NCI-H460 (cell line): ENCODE data around the gene S100A5. TPM values are rescaled to one million over a fixed set of nuclear protein-coding genes. Genes with fewer than 3 reads are reported as not detected.
"Not testable (repeated sequence)": the region's sequence is repeated elsewhere in the genome, so short reads cannot be mapped to it uniquely, and the experiment has no call there.

Experiments
- DNase-seq: peaks from one replicate; pipeline ENCODE4 v3.0.0-alpha.2; 2016; ENCODE audit warnings: low read depth; ENCODE audit errors: extremely low read depth
- polyA plus RNA-seq: library from polyadenylated mRNA; depleted of rRNA; stranded (reverse); fragments of >200 nt; gene quantifications from 2 replicates; pipeline ENCODE4 v1.2.3, GENCODE V29; 2014; cell fraction: nucleus; rRNA removed
- total RNA-seq: library from RNA; depleted of rRNA; stranded (reverse); fragments of >200 nt; shearing (Covaris generic); gene quantifications from 2 replicates; pipeline ENCODE4 v1.2.3, GENCODE V29; 2014; rRNA removed

Gene S100A5, protein sequence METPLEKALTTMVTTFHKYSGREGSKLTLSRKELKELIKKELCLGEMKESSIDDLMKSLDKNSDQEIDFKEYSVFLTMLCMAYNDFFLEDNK
- total RNA-seq = 0.30 TPM in 1 of 2 replicates, not detected in the other
- polyA plus RNA-seq = not detected in 2 replicates

DNA sequence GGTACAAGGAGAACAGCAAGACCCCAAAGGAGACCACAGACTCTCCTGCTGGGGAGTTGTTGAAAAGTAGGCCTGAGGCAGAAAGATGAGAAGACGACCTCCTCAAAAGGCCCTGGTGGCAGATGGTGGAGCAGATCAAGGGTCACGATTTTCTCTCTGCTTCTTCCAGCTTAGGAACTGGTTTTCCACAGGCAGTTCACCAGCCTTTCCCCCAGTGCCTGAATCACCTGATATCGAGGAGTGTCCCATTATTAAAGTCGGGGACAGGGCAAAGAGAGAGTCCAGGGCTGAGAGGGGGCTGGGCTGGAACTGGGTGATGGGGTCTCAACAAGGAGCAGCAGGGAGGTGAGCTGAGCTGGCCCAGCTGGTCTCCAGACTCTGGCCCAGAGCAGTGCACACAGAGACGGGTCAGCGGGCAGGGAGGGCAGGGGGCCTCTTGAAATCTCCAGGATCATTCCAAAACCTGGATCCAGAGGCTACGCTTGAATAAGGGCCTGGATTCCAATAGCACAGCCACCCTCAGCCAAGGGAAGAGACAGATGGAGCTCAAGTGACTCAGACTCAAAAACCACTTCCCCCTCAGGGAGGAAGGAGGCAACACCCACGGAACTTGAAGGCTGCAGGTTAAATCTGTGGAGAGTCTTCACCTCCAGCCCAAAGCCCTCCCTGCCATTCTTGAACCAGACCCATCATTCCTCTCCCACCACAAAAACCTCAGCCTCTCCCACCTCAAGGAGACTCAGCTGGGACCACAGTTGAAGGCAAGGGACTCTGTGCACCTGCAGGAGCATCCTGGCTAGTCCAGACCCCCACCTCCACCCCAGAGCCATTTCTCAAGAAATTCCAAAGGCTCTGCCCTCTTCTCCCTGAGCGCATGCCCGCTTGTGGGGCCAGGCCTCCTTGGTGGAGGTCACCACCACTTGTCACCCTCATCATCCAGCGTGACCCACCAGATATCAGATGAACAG is at the start of gene S100A5:
S100A5 (minus strand) TSS at position 541 of the 968 bp plus-strand sequence. CDS start 743 bp downstream, outside the sequence.
- DNase-seq = no peak

DNA sequence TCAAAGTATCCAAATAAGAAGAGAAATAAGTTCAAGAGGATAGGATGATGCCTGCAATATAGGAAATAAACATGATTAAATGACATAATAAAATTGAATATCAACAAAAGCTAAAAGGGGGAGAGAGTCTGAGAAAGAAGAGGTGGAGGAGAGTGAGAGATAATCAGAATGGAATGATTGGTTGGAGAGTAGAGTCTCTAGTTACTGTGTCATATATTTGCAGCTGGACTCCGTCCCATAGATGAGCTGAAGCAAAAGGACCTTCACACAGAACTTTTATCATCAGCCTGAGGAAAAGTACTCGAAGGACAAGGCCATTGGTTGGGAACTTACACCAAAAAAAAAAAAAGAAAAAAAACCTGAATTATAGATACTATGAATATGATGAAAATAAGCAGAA is 47.7 kb upstream of the S100A5 start:
- DNase-seq = no peak

DNA sequence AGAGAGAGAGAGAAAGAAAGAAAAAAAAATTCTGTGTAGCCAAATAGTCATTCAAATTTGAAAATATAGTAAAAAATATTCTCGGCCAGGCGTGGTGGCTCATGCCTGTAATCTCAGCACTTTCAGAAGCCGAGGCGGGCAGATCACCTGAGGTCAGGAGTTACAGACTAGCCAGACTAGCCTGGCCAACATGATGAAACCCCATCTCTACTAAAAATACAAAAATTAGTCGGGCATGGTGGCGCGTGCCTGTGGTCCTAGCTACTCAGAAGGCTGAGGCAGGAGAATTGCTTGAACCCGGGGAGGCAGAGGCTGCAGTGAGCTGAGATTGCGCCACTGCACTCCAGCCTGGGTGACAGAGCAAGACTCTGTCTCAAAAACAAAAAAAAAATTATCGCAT is 47.3 kb upstream of the S100A5 start:
- not testable (repeated sequence) for DNase-seq

DNA sequence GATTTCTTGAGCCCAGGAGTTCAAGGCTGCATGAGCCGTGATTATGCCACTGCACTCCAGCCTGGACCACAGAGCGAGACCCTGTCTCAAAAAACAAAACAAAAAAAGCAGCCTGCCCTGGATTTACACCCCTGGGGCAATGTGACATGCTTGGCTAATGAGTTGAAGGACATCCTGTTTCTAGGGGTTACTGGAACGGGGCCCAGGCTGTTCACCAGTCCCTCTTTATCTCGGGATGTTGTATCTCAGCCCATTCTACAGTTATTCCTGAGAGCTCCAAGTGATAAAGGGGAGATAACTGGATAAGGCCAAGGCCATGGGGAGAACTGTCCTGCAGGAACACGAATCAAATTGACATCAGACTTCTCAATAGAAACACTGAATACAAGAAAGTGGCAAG is 46.6 kb upstream of the S100A5 start:
- DNase-seq = no peak

DNA sequence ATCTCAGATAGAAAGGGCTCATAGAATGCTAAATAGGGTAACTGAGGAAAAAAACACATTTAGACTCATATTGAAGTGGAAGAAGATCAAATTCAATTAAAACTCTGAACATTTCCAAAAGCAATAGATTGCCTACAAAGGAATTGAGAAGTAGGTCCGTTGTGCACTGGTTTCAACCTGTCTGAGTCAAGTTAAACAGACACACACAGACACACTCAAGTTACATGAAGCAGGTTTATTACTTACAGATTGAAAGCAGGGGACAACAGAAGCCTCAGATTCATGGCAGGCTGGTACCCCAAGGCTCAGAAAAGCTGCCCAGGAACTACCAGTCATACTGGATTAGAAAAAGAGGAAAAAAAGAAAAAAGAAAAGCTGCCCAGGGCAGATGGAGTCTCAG is 45.6 kb upstream of the S100A5 start:
- no peak for DNase-seq

DNA sequence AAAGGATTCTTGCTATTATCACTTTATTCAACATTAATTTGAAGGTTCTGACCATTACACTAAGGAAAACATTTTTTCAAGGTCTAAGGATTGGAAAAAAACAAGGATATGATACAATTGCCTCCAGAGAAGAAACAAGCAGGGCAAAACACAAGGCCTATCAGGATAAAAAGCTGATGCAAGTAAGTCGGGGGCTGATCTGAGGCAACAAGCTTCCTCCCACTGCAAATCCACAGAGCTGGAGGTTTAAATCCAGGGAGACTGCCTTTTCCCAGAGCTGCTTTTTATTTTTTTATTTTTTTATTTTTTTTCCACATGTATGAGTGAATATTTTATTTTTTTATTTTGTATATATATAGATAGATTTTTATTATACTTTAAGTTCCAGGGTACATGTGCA is 44.3 kb upstream of the S100A5 start:
- DNase-seq = no peak

DNA sequence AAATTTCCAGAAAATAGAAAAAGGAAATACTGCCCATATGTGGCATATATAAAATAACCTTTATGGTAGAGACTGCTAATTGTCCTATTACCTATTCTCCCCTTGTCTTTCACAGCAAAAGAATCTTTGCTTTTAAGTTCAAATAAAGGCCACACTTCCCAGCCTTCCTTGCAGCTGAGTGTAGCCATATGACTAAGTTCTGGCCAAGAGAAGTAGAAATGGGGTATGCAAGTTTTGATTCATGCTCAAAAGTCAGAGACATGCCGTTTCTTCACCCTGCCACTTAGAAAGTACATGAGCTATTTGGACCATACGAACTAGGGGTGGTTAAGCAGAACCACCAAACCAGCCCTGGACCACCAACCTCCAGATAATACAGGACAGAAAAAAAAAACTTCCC is 43.2 kb upstream of the S100A5 start:
- no peak for DNase-seq

DNA sequence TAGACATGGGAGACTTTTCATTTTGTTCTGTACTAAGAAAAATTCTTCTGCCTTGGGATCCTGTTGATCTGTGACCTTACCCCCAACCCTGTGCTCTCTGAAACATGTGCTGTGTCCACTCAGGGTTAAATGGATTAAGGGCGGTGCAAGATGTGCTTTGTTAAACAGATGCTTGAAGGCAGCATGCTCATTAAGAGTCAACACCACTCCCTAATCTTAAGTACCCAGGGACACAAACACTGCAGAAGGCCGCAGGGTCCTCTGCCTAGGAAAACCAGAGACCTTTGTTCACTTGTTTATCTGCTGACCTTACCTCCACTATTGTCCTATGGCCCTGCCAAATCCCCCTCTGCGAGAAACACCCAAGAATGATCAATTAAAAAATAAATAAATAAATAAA is 42.8 kb upstream of the S100A5 start:
- DNase-seq = not testable (repeated sequence)

DNA sequence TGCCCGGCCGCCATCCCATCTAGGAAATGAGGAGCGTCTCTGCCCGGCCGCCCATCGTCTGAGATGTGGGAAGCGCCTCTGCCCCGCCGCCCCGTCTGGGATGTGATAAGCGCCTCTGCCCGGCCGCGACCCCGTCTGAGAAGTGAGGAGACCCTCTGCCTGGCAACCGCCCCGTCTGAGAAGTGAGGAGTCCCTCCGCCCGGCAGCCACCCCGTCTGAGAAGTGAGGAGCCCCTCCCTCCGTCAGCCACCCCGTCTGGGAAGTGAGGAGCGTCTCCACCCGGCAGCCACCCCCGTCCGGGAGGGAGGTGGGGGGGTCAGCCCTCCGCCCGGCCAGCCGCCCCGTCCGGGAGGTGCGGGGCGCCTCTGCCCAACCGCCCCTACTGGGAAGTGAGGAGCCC is 42.1 kb upstream of the S100A5 start:
- not testable (repeated sequence) for DNase-seq

DNA sequence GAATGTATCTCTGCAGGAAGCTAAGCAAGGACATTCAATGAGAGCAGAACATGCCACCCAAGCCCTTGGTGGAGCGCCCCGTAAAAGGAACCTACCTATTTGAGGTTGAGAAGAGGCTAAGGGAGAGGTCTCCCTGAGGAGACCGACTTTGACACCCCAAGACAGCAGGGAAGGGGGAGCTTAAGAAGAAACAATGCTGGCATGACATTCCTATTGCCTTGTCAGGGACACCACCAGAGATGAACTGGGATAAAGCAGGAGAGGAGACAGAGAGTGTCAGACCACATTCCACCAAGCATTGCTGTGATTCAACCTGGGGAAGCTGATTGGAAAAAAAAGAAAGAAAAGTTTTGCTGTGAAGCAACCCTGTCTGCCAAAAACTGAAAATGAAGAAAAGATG is 38.2 kb upstream of the S100A5 start:
- no peak for DNase-seq

DNA sequence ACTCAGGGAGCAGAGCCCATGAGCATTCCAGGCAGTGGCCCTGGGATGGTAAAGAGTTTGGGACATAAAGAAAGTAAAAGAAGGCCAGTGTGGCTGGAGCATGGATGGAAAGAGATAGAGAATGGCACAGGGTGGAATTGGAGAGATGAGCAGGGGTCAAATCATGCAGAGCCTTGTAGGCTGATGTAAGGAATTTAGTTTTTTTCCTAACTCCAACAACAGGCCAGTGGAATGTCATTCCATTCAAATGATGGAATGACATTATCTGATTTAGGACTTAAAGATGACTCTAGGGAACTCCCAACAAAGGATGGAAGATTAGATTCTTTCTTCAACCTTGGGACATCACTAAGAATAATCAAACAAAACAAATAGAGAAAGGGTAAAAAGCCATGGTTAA is 37.8 kb upstream of the S100A5 start:
- DNase-seq = no peak

DNA sequence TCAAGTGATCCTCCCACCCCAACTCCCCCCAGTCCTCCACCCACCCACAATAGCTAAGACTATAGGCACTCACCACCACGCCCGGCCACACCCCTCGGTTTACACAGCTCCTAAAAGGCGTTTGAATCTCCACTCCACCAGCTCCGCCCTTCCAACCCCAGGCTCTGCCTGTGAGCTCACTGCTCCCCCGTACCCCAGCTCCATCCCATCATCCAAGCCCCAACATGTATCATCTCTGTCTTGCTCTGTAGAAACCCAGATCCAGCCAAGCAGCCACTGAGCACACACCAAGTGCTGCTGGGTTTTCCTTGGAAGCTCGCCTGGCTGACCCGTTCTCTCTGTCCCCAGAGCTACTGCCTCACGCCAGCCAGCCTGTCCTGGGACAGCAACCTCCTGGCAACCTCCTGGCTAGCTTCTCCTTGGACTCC is 36.9 kb upstream of the S100A5 start:
- no peak for DNase-seq

DNA sequence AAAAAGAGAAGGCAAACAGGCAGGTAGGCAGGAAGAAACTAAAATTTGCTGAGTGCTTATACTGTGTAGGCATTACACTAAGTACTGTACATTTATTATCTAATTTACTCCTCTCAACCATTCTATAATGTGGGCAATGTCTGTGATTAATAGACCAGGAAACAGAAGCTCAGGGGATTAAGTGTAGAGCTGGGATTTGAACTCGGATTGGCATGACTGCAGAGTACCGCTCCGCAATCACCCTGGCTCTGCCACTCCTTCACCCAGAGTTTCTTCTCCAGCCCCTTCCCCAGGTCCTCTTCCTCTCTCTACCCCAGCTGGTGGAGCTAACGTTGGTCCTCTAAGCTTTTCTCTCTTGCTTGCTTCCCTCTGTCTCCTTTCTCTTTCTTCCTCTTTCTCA is 36.4 kb upstream of the S100A5 start:
- no peak for DNase-seq

DNA sequence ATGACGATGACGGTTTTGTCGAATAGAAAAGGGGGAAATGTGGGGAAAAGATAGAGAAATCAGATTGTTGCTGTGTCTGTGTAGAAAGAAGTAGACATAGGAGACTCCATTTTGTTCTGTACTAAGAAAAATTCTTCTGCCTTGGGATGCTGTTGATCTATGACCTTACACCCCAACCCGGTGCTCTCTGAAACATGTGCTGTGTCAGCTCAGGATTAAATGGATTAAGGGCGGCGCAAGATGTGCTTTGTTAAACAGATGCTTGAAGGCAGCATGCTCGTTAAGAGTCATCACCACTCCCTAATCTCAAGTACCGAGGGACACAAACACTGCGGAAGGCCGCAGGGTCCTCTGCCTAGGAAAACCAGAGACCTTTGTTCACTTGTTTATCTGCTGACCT is 34.8 kb upstream of the S100A5 start:
- DNase-seq = not testable (repeated sequence)

DNA sequence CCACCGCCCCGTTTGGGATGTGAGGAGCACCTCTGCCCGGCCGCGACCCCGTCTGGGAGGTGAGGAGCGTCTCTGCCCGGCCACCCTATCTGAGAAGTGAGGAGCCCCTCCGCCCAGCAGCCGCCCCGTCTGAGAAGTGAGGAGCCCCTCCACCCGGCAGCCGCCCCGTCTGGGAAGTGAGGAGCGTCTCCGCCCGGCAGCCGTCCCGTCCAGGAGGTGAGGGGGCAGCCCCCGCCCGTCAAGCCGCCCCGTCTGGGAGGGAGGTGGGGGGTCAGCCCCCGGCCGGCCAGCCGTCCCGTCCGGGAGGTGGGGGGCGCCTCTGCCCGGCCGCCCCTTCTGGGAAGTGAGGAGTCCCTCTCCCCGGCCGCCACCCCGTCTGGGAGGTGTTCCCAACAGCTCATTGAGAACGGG is 34.4 kb upstream of the S100A5 start:
- DNase-seq = not testable (repeated sequence)

DNA sequence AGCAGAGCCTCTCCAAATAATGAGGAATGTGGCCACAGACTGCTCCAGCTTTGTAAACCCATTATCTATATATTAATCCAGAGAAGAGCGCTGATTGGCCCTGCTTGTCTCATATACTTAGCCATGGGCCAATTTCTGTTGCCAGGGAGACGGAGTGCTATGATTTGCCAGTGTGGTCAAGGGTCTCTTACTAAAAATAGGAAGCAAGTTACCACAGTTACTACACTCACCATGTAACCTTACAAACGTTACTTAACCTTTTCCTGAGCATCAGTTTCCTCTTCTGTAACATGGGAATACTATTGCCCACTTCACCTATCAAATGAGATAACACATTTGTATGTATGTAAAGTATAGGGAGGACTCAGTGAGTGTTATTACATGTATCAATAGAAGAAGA is 32.6 kb upstream of the S100A5 start:
- DNase-seq = no peak

DNA sequence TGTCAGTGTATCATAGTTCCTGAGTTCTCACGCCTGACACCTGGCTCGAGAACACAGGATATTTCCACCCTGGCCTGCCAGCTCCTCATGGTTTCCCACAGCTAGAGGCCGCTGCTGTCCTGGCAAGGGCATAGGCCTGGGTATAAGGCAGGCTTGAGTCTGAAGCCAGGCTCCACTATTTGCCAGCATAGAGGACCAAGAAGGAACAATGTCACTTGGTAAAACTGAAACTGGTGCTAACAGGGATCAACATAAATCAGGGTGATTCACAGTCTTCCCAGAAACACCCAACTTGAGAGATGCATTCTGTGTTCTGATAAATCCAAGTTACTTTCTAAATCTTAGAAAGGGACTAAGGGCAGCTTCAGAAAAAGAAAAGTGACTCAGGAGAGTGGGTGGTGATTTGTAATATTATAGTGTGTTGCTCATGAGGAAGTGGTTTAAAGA is 31.9 kb upstream of the S100A5 start:
- DNase-seq = peak; percentile 88

DNA sequence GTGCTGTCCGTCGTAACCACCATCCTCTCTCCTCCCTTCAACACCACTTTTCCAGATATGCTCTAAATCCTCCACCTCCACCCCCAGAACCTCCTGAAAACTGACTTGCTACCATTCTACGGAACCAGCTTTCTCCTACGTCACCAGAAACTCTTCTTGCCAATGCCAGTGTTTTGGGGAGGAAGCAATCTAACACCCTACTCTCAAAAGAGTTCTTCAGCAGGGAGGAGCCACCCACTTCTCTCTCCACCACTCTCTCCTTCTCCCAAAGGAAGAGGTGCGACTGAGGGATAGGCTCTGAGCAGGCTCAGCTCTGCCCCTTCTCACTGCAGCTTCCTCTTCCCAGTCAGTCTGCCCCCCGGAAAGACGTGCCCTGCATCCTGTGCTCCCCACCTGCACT is 31.0 kb upstream of the S100A5 start:
- DNase-seq = no peak

DNA sequence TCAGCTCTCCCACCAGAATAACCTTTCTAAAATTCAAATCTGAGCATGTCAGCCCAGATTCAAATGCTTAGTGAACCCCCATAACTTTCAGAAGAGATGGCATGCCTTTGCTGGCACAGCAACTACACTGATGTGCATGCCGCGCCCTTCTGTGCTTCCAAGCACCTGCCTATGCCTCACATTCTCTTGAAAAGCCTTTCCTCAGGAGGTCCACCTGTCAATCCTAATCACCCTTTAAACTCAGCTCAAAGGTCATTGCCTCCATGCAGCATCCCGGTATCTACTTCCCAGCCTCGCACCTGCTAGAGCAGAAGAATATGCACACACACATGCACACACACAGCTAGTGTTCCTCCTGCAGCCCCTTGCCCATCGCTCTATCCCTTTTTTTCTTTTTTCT is 30.1 kb upstream of the S100A5 start:
- no peak for DNase-seq

DNA sequence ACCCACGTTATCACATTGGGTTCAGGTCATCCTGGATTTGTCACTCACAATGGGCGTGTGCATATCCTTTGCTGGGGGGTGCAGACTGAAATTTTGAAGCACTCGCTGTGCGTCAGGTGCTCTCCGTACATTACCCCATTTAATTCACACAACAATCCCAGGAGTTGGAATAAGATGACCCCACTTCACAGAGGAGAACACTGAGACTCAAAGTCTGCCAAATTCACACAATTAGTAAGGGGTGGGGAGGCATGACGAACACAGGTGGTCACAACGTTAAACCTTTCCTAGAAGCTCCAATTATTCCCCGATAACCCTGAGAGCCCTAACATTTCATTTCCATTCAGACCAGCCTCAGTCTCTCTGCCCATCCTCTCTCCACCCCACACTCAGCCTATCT is 28.7 kb upstream of the S100A5 start:
- no peak for DNase-seq

DNA sequence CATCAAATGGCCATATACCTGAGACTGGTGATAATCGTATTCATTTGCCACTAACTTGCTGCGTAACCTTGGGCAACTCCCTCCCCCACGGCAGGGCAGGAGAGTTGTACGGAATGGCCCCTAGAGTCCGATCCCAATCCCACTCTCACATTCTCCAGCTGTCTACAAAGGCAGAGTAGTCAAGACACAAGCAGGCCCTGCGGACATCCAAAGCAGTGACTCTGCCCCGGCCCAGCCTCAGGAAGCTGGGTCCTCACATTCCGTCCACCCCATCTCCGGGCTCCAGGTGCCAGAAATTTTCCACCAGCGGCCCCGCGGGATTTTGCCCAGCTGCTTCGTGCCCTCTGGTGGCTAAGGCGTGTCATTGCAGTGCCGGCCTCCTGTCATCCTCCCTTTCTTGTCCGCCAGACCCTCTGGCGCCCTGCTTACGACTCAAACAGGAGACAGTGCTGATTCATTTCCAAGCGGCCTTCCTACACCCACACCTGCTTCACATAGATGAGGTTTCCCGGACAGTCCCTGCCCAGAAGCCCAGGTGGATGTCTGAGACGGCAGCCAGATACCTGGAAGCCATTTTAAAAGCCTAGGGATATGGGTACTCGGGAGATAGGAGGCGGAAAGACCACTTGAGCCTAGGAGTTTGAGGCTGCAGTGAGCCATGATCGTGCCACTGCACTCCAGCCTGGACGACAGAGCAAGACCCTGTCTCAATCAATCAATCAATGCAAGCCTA is 27.8 kb upstream of the S100A5 start:
- peak; percentile 93 for DNase-seq
